HL-60 (cell line): ENCODE measurements around the gene WNT4.

Experiments used
- DNase-seq, 2 experiments: peaks; one replicate each; pipeline ENCODE4 v3.0.0-alpha.2; 2010 to 2020; ENCODE audit warnings: low read depth in 1 of 2, low spot score in 1 of 2
- H3K27ac ChIP-seq: fragments of 250-450 bp; sonication (Bioruptor Pico); replicated peaks from 2 replicates; pipeline ENCODE4 v1.5.1; 2020; ENCODE audit warnings: mild to moderate bottlenecking, moderate library complexity
- H3K27me3 ChIP-seq: fragments of 250-450 bp; sonication (Bioruptor Pico); 2 replicates; pipeline ENCODE4 v1.5.1; 2021; ENCODE audit warnings: mild to moderate bottlenecking, moderate library complexity; ENCODE audit not compliant: insufficient read depth, poor library complexity, severe bottlenecking
- H3K4me3 ChIP-seq: replicated peaks from 2 replicates; pipeline ENCODE4 v1.5.1; 2011; ENCODE audit warnings: mild to moderate bottlenecking, control low read depth, low read length; ENCODE audit not compliant: insufficient read depth
- GABPA ChIP-seq: IDR thresholded peaks from 2 replicates; pipeline ENCODE4 v1.6.1; 2012; ENCODE audit warnings: low read depth
- POLR2AphosphoS5 ChIP-seq: IDR thresholded peaks from 2 replicates; pipeline ENCODE4 v1.6.1; 2012; ENCODE audit warnings: low read depth
- REST ChIP-seq: IDR thresholded peaks from 2 replicates; pipeline ENCODE4 v1.6.1; 2012; ENCODE audit warnings: low read depth; ENCODE audit not compliant: insufficient replicate concordance
- SPI1 ChIP-seq: IDR thresholded peaks from 2 replicates; pipeline ENCODE4 v1.6.1; 2012; ENCODE audit warnings: low read depth, mild to moderate bottlenecking, borderline replicate concordance
- TF ChIP-seq, protein P1 (sequence below): IDR thresholded peaks from one replicate; pipeline ENCODE4 v1.5.1; 2011; ENCODE audit warnings: low read length, control low read depth, inconsistent platforms; ENCODE audit not compliant: insufficient read depth

Gene WNT4

GRCh38 chr1:22119626-22120468 lies 23.1 kb downstream of the WNT4 start:
- Histone ChIP-seq H3K4me3 (no peak overlapping the region), H3K27ac (no peak overlapping the region), H3K27me3 (no peaks in the 10 kb centered on the region)
- no peak for DNase-seq
- no peak for TF ChIP-seq REST
- TF ChIP-seq GABPA = no peak
- TF ChIP-seq, protein P1, sequence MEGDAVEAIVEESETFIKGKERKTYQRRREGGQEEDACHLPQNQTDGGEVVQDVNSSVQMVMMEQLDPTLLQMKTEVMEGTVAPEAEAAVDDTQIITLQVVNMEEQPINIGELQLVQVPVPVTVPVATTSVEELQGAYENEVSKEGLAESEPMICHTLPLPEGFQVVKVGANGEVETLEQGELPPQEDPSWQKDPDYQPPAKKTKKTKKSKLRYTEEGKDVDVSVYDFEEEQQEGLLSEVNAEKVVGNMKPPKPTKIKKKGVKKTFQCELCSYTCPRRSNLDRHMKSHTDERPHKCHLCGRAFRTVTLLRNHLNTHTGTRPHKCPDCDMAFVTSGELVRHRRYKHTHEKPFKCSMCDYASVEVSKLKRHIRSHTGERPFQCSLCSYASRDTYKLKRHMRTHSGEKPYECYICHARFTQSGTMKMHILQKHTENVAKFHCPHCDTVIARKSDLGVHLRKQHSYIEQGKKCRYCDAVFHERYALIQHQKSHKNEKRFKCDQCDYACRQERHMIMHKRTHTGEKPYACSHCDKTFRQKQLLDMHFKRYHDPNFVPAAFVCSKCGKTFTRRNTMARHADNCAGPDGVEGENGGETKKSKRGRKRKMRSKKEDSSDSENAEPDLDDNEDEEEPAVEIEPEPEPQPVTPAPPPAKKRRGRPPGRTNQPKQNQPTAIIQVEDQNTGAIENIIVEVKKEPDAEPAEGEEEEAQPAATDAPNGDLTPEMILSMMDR = no peak
- no peak for TF ChIP-seq SPI1
- TF ChIP-seq POLR2AphosphoS5 = no peak

- no peaks in the 10 kb centered on the region for H3K27me3 ChIP-seq
- TF ChIP-seq REST (no peak), POLR2AphosphoS5 (no peak), GABPA (no peak), SPI1 (no peak)
- TF ChIP-seq, protein P1 = no peak
- no peak for DNase-seq
- no peak overlapping the region for H3K4me3 ChIP-seq
- H3K27ac ChIP-seq = no peak overlapping the region
Observed at GRCh38 chr1:22118291-22118992, 24.5 kb downstream of the WNT4 start.

DNA sequence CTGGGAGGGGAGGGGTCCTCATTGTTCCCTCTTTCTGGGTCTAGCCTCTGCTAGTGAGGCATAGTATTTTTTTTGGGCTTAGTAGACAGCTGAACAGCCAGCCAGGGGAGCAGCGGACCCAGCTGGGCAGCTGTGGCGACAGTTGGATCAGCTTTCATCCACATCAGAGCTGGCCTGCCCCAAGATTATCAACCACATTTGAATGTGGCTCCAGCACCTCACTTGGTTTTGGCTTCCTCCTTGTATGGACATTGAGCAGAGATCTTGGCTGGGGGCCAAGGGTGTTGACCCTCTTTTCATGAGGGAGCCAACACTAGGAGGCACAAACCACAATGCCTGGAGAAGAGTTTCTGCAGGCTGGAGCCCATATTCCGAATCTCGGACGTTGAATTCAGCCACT lies 25.0 kb downstream of the WNT4 start:
- TF ChIP-seq, protein P1 = no peak
- TF ChIP-seq POLR2AphosphoS5 = no peak
- TF ChIP-seq REST = no peak
- TF ChIP-seq GABPA = no peak
- TF ChIP-seq SPI1 = no peak
- H3K27me3 ChIP-seq = no peaks in the 10 kb centered on the region
- H3K27ac ChIP-seq = no peak overlapping the region
- no peak for DNase-seq
- no peak overlapping the region for H3K4me3 ChIP-seq
